Astrocyte (in vitro differentiated cells and primary cell): ENCODE measurements around the gene PNMA1. TPM values are rescaled to one million over a fixed set of nuclear protein-coding genes. Genes with fewer than 3 reads are reported as not detected.

Experiments
- DNase-seq: peaks from one replicate; pipeline ENCODE4 v3.0.0-alpha.2; 2010; ENCODE audit warnings: low read depth
- FAIRE-seq: peaks from 2 replicates; lab custom pipeline; 2011; peaks lifted over from hg19 to GRCh38; lab: Jason Lieb, UNC
- H2AFZ ChIP-seq: 2 replicates; pipeline ENCODE4 v1.6.0; 2012; ENCODE audit warnings: low read depth, low read length, inconsistent platforms
- H3K27ac ChIP-seq: 2 replicates; pipeline ENCODE4 v1.5.1; 2011; ENCODE audit warnings: low read depth, low read length, inconsistent platforms
- H3K27me3 ChIP-seq: 2 replicates; pipeline ENCODE4 v1.6.0; 2011; ENCODE audit warnings: low read length, inconsistent platforms; ENCODE audit not compliant: insufficient read depth
- H3K36me3 ChIP-seq: 2 replicates; pipeline ENCODE4 v1.5.1; 2011; ENCODE audit warnings: low read length, inconsistent platforms; ENCODE audit not compliant: insufficient read depth
- H3K4me1 ChIP-seq: 2 replicates; pipeline ENCODE4 v1.5.1; 2011; ENCODE audit warnings: low read length, inconsistent platforms; ENCODE audit not compliant: insufficient read depth
- H3K4me2 ChIP-seq: 2 replicates; pipeline ENCODE4 v1.6.0; 2012; ENCODE audit warnings: low read length, inconsistent platforms
- H3K4me3 ChIP-seq: 2 replicates; pipeline ENCODE4 v1.5.1; 2011; ENCODE audit warnings: low read depth, mild to moderate bottlenecking, low read length, inconsistent platforms; ENCODE audit not compliant: insufficient read depth
- H3K79me2 ChIP-seq: 2 replicates; pipeline ENCODE4 v1.6.0; 2012; ENCODE audit warnings: mild to moderate bottlenecking, low read length, inconsistent platforms; ENCODE audit not compliant: insufficient read depth
- H3K9ac ChIP-seq: 2 replicates; pipeline ENCODE4 v1.6.0; 2012; ENCODE audit warnings: mild to moderate bottlenecking, low read length, inconsistent platforms
- H3K9me3 ChIP-seq: 2 replicates; pipeline ENCODE4 v1.5.1; 2012; ENCODE audit warnings: low read depth, mild to moderate bottlenecking, low read length, inconsistent platforms; ENCODE audit not compliant: insufficient read depth
- H4K20me1 ChIP-seq: 2 replicates; pipeline ENCODE4 v1.6.0; 2012; ENCODE audit warnings: low read length, inconsistent platforms; ENCODE audit not compliant: insufficient read depth
- H3K27ac Mint-ChIP-seq: one replicate; pipeline ENCODE4 v1.8.0; 2021; ENCODE audit warnings: mild to moderate bottlenecking, mixed read lengths; ENCODE audit not compliant: unreplicated experiment
- H3K27me3 Mint-ChIP-seq: one replicate; pipeline ENCODE4 v1.8.0; 2021; ENCODE audit warnings: low read depth, mixed read lengths; ENCODE audit not compliant: unreplicated experiment
- H3K36me3 Mint-ChIP-seq: one replicate; pipeline ENCODE4 v1.8.0; 2021; ENCODE audit warnings: low read depth, mixed read lengths; ENCODE audit not compliant: unreplicated experiment
- H3K4me1 Mint-ChIP-seq: one replicate; pipeline ENCODE4 v1.8.0; 2021; ENCODE audit warnings: low read depth, mixed read lengths; ENCODE audit not compliant: unreplicated experiment
- H3K4me3 Mint-ChIP-seq: one replicate; pipeline ENCODE4 v1.8.0; 2021; ENCODE audit warnings: mild to moderate bottlenecking, moderate library complexity, mixed read lengths; ENCODE audit not compliant: unreplicated experiment
- H3K9me3 Mint-ChIP-seq: one replicate; pipeline ENCODE4 v1.8.0; 2021; ENCODE audit warnings: mild to moderate bottlenecking, mixed read lengths; ENCODE audit not compliant: unreplicated experiment
- CTCF ChIP-seq: IDR thresholded peaks from 2 replicates; pipeline ENCODE4 v1.5.1; 2011; ENCODE audit warnings: low read depth, mild to moderate bottlenecking, inconsistent platforms, low read length, moderate library complexity; ENCODE audit not compliant: insufficient read depth
- EZH2 ChIP-seq: IDR thresholded peaks from 2 replicates; pipeline ENCODE4 v1.6.1; 2012; ENCODE audit warnings: mild to moderate bottlenecking, low read length, inconsistent platforms; ENCODE audit not compliant: insufficient read depth
- total RNA-seq: library from RNA; stranded (reverse); gene quantifications from 2 replicates; pipeline ENCODE4 v1.2.1, GENCODE V29; 2021

PNMA1 gene
- total RNA-seq, 1 donor from 2014 or later = 67.4 TPM

- H3K27me3 ChIP-seq = no peaks in the 10 kb centered on the region
- no peaks in the 10 kb centered on the region for H3K36me3 ChIP-seq
- H2AFZ ChIP-seq = no peak overlapping the region
- Mint-ChIP-seq H3K9me3 (no peaks in the 10 kb centered on the region), H3K4me3 (peak overlapping the region; percentile 50), H3K4me1 (peaks cover 65% of the 10 kb centered on the region), H3K27ac (peak overlapping the region; percentile 41), H3K27me3 (no peaks in the 10 kb centered on the region), H3K36me3 (no peaks in the 10 kb centered on the region)
- no peak overlapping the region for H3K27ac ChIP-seq
- TF ChIP-seq CTCF = no peak
- DNase-seq = no peak
- H4K20me1 ChIP-seq = peaks cover 99% of the 10 kb centered on the region
- H3K9ac ChIP-seq = no peak overlapping the region
- no peaks in the 10 kb centered on the region for H3K9me3 ChIP-seq
- H3K4me3 ChIP-seq = no peak overlapping the region
- FAIRE-seq = no peak
- no peak overlapping the region for H3K4me2 ChIP-seq
- H3K79me2 ChIP-seq = peaks cover 99% of the 10 kb centered on the region
- peaks cover 61% of the 10 kb centered on the region for H3K4me1 ChIP-seq
Measured at GRCh38 chr14:73744874-73745529, 30.8 kb upstream of the PNMA1 start.

- Mint-ChIP-seq H3K4me1 (peaks cover 68% of the 10 kb centered on the region), H3K36me3 (no peaks in the 10 kb centered on the region), H3K27me3 (no peaks in the 10 kb centered on the region), H3K27ac (no peak overlapping the region), H3K4me3 (peak overlapping the region; percentile 50), H3K9me3 (no peaks in the 10 kb centered on the region)
- Histone ChIP-seq H2AFZ (no peak overlapping the region), H3K4me1 (peaks cover 61% of the 10 kb centered on the region), H3K79me2 (peaks cover 100% of the 10 kb centered on the region), H3K9me3 (no peaks in the 10 kb centered on the region), H4K20me1 (peaks cover 100% of the 10 kb centered on the region), H3K4me3 (no peak overlapping the region), H3K9ac (no peak overlapping the region), H3K4me2 (peak overlapping the region; percentile 82), H3K36me3 (no peaks in the 10 kb centered on the region), H3K27me3 (no peaks in the 10 kb centered on the region), H3K27ac (no peak overlapping the region)
- FAIRE-seq (no peak), DNase-seq (no peak)
- no peak for TF ChIP-seq EZH2
- TF ChIP-seq CTCF = no peak
Measured at GRCh38 chr14:73744175-73744867, 30.1 kb upstream of the PNMA1 start.
